ENCODE results near the gene OPRL1. TPM values are rescaled to one million over a fixed set of nuclear protein-coding genes. Genes with fewer than 3 reads are reported as not detected.

OPRL1 gene
- total and polyA plus RNA-seq, 2 of the 8 experiments (the other 6 are each of a cell fraction or from before 2014, with no cell fraction given), result 0.63 to 0.98 TPM

- no peak for TF ChIP-seq CTBP2 (IDR thresholded peaks at IDR 0.05; ENCODE audit: borderline replicate concordance, insufficient read depth, insufficient read length, low read length)
- TF ChIP-seq E2F6 (IDR thresholded peaks at IDR 0.05), result no peak
These were observed 10.3 kb downstream of the OPRL1 start (continued) for GRCh38 chr20:64090165-64090564.
